ENCODE data around the gene ZMYND10.

The ZMYND10 gene

GRCh38 chr3:50370594-50370993 is 25.1 kb upstream of the ZMYND10 start:
- no peak for DNase-seq

DNA sequence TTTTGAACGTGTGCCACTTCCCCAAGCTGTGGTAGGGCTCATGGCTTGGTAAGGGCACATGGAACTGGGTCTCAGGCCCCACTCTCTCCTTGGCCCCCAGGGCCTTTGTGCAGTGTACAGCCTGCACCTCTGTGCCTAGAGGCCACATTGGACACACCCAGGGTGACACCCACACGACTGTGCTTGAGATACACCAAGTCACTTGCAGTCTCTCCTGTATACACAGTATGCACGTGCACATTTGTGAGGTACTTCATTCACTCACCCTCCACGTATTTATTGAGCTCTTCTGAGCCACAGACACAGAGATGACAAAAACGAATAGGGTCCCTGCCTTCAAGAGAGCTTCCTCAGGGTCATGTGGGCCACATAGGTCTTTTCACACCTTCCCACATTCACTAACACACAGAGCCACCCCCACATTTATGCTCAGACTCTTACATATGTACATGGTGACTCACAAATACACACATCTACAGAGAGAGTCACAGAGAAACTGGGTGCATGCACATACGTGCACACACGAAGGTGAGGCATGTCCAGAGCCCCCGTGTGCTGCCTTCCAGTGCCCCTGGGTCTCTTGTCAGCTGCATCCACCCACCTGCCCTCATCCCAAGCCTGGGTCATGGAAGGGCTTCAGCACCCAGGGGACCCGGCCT is 23.6 kb upstream of the ZMYND10 start:
- DNase-seq = no peak

DNA sequence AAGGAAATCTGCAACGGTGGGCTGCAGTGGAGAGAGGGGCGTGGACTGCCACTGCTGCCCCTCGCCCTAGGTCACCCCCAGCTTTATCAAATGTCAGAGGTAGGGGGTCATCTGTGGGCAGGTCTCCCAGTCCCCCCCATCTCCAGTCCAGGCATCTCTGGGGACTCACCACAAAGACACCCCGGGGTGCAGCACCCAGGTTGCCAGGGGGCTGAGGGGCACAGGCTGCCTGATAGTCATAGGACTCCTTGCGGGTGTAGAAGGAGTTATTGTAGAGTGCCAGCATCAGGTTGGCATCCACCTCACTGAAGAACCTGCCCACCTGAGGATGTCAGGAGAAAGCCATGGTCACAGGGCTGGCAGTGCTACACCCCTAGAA is 20.3 kb upstream of the ZMYND10 start:
- DNase-seq = no peak

DNA sequence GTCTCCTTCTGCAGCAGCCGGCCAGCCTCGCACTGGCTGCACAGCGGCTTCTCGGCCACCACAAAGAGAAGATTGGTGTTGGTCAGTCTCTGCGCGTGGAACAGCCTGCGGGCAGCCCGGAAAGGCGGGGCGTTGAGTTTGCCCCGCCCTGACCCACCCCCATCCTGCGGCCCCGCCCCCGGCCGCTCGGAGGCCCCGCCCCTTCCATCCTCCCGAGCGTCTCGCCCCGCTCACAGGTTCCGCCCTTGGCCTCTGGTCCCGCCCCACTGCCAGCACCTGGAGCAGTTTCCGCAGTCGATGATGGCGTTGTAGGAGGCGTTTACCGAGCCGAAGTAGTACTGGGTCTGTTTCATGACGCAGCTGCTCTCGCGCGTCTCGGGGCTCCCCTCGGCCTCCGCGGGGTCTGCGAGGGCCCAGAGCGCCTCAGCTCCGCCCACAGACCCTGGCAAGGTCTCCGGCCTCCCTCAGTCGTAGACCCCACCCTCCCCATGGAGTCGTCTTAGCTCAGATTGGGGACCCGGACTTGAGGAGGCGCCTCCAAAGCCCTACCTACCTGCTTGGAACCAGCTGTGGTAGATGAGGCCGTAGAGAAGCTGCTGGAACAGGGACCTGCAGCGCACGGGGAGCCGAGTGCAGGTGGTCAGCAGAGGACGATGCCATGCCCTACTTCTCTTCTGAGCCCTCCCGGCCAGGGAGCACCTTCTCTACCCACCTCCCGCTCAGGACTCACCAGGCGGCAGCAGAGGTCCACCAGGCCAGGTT is 19.7 kb upstream of the ZMYND10 start:
- DNase-seq = no peak

- no peak for DNase-seq
These were observed 19.1 kb upstream of the ZMYND10 start for GRCh38 chr3:50364573-50365079.

GRCh38 chr3:50359760-50360110 is 14.2 kb upstream of the ZMYND10 start:
- no peak for DNase-seq

GRCh38 chr3:50358911-50359759 is 13.6 kb upstream of the ZMYND10 start, which contains the start of gene TMEM115:
Gene TMEM115 (minus strand): TSS chr3:50359521. CDS start chr3:50359063, 458 bp downstream.
- peak; percentile 90 for DNase-seq

GRCh38 chr3:50358355-50358910 is 12.9 kb upstream of the ZMYND10 start:
- DNase-seq = no peak

- no peak for DNase-seq
These were observed 11.9 kb upstream of the ZMYND10 start for GRCh38 chr3:50357481-50357880.

GRCh38 chr3:50356553-50356952 is 11.0 kb upstream of the ZMYND10 start:
- DNase-seq = no peak

- no peak for DNase-seq
These were observed 10.5 kb upstream of the ZMYND10 start for GRCh38 chr3:50355829-50356552.

GRCh38 chr3:50354850-50355249 is 9.3 kb upstream of the ZMYND10 start:
- DNase-seq = no peak

- DNase-seq = no peak
These were observed 8.7 kb upstream of the ZMYND10 start for GRCh38 chr3:50354186-50354764.

- DNase-seq = no peak
These were observed 7.9 kb upstream of the ZMYND10 start for GRCh38 chr3:50353245-50354004.

DNA sequence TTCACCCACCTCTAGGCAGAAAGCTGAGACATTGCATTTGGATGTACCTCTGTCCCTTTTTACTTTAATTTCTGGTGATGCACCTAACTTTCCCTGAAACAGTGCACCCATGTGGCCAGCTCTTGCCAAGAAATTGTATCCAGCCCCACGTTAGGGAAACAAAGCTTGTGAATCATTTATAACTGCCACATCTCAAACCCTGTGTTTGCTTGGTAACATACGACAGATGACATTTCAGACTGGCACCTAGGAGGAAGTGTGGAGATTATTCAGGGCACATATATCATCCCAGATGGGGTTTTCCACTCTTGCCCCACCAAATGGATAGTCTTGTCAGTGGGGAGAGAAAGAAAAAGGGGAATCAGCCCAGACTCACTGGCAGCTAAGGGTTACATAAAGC is 7.2 kb upstream of the ZMYND10 start:
- no peak for DNase-seq

DNA sequence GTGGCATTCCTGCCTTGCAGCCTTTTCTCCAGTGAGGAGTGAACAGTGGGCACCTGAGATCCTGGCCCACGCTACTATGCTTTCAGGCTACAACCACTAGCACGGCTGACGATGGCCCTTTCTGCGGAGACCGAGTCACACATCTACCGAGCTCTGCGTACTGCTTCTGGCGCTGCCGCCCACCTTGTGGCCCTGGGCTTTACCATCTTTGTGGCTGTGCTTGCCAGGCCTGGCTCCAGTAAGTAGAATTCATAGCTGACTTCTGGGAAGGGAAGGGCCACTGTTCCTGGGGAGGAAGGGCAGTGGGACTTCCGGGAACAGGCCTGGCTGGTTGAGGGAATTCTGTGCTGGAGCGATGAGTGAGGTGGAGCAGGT is 5.8 kb upstream of the ZMYND10 start:
- no peak for DNase-seq

DNA sequence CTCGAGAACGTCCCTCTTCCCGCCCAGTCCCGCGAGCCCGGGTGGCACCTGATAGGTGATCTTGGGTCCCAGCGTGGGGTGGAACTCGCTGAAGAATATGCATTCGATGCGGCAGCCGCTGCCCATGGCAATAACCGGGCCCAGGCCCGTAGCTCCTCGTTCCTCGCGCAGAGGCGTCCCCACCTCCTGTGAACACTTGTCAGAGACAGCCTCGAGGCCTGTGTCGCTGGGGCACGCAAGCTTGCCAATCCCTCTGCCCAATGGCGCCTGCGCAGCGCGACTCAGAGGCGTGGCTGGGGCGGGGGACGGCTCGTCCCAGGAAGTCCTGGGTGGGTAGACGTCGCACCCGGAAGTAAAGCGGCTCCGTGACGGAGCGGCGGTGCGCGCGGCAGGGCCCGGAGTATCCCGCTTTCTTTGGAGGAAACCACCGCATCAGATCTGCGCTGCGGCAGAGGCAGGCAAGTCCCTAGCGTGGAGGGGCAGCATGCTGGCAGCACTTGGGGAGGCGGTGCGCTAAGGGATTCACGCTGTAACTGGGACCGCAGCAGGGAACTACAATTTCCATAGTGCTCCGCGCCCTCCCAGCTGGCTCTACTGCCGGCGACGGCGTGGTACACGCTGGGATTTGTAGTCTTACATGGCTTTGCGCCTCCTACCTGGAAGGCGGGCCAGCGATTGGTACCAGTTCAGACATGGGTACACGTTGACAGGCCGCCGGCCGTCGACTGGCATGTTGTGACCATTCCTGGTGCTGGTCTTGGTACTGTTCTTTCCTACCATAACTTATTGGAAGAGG is 5.2 kb upstream of the ZMYND10 start, which contains the start of the genes CYB561D2 and NPRL2:
TSS of gene CYB561D2 (plus strand) at position 336 of the 796 bp plus-strand sequence. CDS start 572 bp downstream, outside the sequence.
TSS of gene NPRL2 (minus strand) at position 249 of the 796 bp plus-strand sequence. CDS start at position 126, 123 bp downstream.
- DNase-seq = peak; percentile 81

DNA sequence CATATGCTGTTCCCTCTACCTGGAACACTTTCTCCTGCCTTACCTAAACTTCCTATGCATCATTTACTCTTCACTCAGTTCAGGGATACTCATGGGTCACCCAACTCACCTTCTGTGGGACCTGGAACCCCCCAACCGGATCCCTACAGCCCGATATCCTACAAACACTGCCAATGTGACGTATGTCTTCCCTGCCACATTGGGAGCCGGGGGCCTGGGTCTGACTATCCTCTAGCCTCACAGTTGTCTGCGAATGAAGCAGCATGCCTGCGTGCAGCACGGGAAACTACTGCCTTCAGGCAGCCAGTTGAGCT is 4.6 kb upstream of the ZMYND10 start:
- no peak for DNase-seq

DNA sequence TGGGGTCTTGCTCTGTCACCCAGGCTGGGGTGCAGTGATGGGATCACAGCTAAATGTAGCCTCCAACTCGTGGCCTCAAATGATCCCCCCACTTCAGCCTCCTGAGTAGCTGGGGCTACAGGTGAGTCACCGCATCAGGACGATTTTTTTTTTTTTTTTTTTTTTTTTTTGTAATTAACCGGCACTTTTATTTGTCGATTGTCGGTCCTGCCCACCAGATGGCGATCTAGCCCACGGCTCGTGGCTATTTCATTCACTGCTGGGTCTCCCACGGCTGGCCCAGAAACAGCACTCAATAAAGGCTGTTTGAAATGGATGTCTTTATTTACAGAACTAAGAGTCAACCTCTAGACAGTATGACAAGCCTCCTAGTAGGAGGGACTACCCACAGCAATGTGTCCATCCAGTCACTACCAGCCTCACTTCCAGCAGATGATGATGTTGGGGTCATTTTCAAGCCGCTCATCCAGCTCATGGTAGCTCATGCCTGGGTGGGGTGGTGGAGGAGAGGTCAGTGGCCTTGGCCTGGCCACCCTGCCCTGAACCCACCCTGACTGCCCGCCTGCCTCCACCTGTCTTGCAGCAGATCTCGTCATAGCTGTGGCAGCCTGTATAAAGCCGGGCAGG is 1.8 kb upstream of the ZMYND10 start:
- peak; percentile 48 for DNase-seq

- DNase-seq = no peak
These were observed 524 bp downstream of the ZMYND10 start for GRCh38 chr3:50345008-50345407.

Measured in NCI-H2171 (cell line).